GM12878 (cell line): Measurements from ENCODE around the gene ROR2.
"Not testable (repeated sequence)": the region's sequence is repeated elsewhere in the genome, so short reads cannot be mapped to it uniquely, and the experiment has no call there.

Experiments
- BHLHE40 ChIP-seq, 2 experiments: fragments of 450-650 bp in 1 of 2; IDR thresholded peaks; 2 replicates each; pipeline ENCODE4 v1.6.1; 2011 to 2017; ENCODE audit warnings: low read depth in 2 of 2, borderline replicate concordance in 1 of 2, improper control_type of control experiment in 1 of 2, low read length in 1 of 2, mild to moderate bottlenecking in 1 of 2
- CTCF ChIP-seq, 3 experiments: IDR thresholded peaks in 2 of 3; conservative IDR thresholded peaks in 1 of 3; 2 replicates each; pipeline ENCODE4 v1.5.1; 2011; ENCODE audit warnings: low read depth in 3 of 3, low read length in 3 of 3, mild to moderate bottlenecking in 3 of 3, control low read depth in 2 of 3, moderate library complexity in 2 of 3, inconsistent platforms in 1 of 3, mixed read lengths in 1 of 3; ENCODE audit not compliant: control insufficient read depth in 2 of 3, insufficient read depth in 1 of 3; ENCODE audit errors: extremely low read depth in 1 of 3
- ETV6 ChIP-seq, 2 experiments: fragments of 450-650 bp in 1 of 2; IDR thresholded peaks in 1 of 2; conservative IDR thresholded peaks in 1 of 2; 2 replicates each; pipeline ENCODE4 v1.6.1; 2014; ENCODE audit warnings: antibody characterized with exemption in 1 of 2, borderline replicate concordance in 1 of 2, low read depth in 1 of 2, mild to moderate bottlenecking in 1 of 2, moderate library complexity in 1 of 2
- PAX8 ChIP-seq: fragments of 450-650 bp; IDR thresholded peaks from 2 replicates; pipeline ENCODE4 v1.6.1; 2017; ENCODE audit warnings: mild to moderate bottlenecking, moderate library complexity
- ZBTB33 ChIP-seq: fragments of 450-650 bp; IDR thresholded peaks from 2 replicates; pipeline ENCODE4 v1.6.1; 2017; ENCODE audit warnings: mild to moderate bottlenecking

GRCh38 chr9:91797517-91797916 is 152.5 kb downstream of the ROR2 start:
- not testable (repeated sequence) for TF ChIP-seq CTCF (IDR thresholded peaks at IDR 0.05 in 2 of 3, conservative IDR thresholded peaks at IDR 0.05 in 1 of 3; ENCODE audit: control insufficient read depth in 2 of 3, extremely low read depth in 1 of 3, insufficient read depth in 1 of 3, low read depth in 3 of 3, low read length in 3 of 3); BHLHE40 (IDR thresholded peaks at IDR 0.05; ENCODE audit: borderline replicate concordance in 1 of 2, low read depth in 2 of 2, low read length in 1 of 2); ZBTB33; ETV6 (conservative IDR thresholded peaks at IDR 0.05 in 1 of 2, IDR thresholded peaks at IDR 0.05 in 1 of 2; ENCODE audit: borderline replicate concordance in 1 of 2, low read depth in 1 of 2); PAX8
